ENCODE measurements around the gene CTBP2.
A peak's percentile ranks its signal among the peaks of the same experiment; 100 is the strongest.

The CTBP2 gene

DNA sequence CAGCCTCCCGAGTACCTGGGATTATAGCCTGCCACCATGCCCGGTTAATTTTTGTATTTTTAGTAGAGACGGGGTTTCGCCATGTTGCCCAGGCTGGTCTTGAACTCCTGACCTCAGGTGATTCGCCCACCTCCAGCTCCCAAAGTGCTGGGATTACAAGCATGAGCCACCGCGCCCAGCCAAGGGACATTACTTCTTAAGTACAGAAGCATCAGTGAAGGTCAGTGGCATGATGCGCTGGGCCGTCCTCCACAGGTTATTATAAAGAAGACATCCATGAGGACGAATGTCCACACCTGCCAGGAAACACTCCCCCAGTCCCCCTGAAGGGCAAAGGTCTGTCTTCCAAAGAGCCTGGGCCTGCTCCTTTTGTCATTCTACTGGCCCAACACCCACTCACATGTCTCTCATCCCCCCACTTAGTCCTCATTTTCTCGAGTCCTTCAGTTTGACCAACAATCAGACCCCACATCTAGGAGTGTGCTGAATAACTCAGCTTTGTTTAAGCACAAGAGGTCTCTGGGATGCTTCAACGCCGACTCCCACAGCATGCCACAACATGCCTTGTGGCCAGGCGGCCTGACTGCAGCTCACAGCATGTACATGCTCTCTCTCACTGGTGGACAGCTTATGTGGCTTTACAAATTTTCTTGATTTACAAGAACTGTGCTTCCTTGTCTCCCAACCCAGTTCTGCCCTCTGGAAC, 73.0 kb downstream of the CTBP2 start:
- TF ChIP-seq, protein P1, sequence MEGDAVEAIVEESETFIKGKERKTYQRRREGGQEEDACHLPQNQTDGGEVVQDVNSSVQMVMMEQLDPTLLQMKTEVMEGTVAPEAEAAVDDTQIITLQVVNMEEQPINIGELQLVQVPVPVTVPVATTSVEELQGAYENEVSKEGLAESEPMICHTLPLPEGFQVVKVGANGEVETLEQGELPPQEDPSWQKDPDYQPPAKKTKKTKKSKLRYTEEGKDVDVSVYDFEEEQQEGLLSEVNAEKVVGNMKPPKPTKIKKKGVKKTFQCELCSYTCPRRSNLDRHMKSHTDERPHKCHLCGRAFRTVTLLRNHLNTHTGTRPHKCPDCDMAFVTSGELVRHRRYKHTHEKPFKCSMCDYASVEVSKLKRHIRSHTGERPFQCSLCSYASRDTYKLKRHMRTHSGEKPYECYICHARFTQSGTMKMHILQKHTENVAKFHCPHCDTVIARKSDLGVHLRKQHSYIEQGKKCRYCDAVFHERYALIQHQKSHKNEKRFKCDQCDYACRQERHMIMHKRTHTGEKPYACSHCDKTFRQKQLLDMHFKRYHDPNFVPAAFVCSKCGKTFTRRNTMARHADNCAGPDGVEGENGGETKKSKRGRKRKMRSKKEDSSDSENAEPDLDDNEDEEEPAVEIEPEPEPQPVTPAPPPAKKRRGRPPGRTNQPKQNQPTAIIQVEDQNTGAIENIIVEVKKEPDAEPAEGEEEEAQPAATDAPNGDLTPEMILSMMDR (conservative IDR thresholded peaks at IDR 0.05), result no peak
- no peak for TF ChIP-seq ZFX (IDR thresholded peaks at IDR 0.05)
- H3K27ac ChIP-seq, result peak overlapping the region; percentile 91

DNA sequence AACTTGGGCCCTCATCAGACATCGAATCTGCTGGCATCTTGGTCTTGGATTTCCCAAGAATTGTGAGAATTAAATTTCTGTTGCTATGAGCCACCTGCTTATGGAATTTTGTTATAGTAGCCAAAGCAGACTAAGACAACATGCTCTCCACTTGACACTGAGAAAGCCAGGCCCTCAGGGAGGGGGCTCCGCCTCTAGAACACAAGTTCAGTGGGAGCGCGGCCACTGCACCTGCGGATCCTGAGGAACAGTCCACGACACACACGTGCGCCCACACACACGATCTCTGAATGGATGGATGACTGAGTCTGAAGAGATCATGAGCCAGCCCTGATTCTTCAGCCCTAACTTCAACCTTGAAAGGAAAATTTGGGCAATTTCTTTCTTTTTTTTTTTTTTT, 73.7 kb downstream of the CTBP2 start:
- H3K27ac ChIP-seq, result peak overlapping the region; percentile 91
- no peak for TF ChIP-seq ZFX (IDR thresholded peaks at IDR 0.05)
- TF ChIP-seq, protein P1 (conservative IDR thresholded peaks at IDR 0.05), result no peak

DNA sequence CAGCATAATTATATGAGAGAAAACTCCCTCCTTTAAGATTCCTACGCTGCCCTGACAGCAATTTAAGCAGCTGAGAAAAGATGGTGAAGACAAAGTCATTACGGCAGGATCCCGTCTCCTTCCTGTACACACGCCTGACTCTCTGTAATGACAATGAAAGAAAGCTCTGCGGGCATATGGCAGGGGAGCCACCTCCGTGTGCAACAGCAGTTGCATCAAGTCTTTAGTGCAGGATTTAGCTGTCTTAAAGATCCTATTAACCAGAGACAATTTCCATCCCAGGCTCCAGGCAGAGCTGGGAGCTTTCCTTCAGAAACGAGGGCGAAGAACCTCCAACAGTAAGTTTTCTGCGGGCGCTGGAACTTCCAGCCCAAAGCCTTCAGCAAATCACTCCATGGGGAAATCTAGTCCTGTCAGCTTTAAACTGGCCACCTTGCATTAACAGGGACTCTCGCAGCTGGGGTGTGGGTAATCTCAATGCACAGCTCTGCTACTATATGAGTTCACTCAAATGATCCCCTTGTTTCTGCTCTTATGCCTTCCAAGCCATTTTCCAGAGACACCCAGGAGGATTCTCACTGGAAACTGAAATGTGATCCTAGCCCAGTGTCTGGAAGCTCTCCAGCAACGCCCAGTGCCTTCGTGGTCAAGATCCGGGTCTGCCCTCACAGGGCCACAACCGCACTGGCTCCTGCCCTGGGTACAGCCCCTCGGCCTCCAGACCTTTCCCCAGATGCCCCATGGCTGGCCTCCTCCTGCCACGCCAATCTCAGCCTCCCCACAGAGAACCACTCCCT, 74.9 kb downstream of the CTBP2 start:
- peak overlapping the region; percentile 91 for H3K27ac ChIP-seq
- no peak for TF ChIP-seq ZFX (IDR thresholded peaks at IDR 0.05)
- TF ChIP-seq, protein P1 (conservative IDR thresholded peaks at IDR 0.05), result no peak

DNA sequence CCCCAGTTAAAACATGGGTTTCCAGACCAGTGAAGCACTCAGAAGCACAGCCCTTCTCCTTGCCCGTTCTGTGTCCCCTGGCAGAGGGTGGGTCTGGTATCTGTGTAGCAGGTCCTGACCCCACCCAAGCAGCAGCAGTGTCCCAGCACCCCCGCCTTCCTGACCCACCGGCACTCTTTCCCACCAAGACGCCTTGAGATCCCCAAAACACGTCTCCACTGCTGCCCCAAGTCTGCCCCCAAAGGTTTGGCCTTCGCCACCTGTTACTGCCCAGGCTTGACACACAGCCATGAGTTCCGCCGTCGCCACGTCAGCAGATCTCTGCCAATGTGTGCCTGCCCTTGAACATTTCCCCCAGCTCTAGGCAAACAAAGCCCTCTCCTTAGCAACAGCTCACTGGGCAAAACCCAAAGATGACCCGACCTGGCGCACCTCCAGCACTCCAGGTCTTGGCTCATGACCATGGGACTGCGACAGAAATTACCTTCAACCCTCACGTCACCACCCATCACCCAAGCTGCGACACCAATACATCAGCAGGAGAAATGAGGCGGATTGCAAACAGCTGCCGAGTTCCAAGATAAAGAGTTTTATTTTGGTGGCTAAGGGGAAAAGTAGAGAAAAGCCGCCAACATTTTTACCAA, 75.6 kb downstream of the CTBP2 start:
- no peak for TF ChIP-seq ZFX (IDR thresholded peaks at IDR 0.05)
- TF ChIP-seq, protein P1 (conservative IDR thresholded peaks at IDR 0.05), result no peak
- H3K27ac ChIP-seq, result peak overlapping the region; percentile 91

DNA sequence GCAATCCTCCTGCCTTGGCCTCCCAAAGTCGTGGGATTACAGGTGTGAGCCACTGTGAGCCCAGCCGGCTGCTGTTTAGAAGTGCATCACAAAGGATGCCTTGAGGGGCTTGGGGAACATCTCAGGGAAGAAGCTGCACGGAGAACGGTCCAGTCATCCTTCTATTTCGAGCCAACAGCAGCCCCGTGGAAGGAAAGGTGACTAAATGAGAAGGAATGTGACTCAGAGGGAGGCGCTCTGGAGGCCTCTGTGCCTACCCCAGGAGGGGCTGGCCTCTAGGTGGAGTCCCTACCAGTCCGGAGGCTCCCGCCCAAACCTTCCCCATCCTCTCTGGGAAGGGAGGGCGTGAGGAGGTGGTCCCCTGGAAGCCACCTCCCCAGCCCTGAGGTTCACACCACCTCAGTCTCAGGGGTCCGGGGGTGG, 76.2 kb downstream of the CTBP2 start:
- no peak for TF ChIP-seq ZFX (IDR thresholded peaks at IDR 0.05)
- TF ChIP-seq, protein P1 (conservative IDR thresholded peaks at IDR 0.05), result no peak
- peak overlapping the region; percentile 91 for H3K27ac ChIP-seq

DNA sequence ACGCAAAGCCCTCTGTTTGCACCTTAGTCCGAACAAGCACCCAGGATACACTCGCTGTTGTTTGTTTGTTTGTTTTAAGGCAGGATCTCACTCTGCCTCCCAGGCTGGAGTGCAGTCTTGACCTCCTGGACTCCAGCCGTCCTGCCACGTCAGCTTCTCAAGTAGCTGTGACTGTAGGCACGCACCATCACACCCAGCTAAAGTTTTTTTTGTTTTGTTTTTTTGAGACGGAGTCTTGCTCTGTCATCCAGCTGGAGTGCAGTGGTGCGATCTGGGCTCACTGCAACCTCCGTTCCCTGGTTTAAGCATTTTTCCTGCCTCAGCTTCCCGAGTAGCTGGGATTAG, 76.8 kb downstream of the CTBP2 start:
- peak overlapping the region; percentile 91 for H3K27ac ChIP-seq

More for the DNA sequence above, 76.8 kb downstream of the CTBP2 start:
- no peak for TF ChIP-seq ZFX (IDR thresholded peaks at IDR 0.05)
- TF ChIP-seq, protein P1 (conservative IDR thresholded peaks at IDR 0.05), result no peak

Data from C4-2B (cell line).